ENCODE measurements around the gene CCT2.

CCT2 gene

GRCh38 chr12:69578283-69578682 is 7.0 kb upstream of the CCT2 start:
- Histone ChIP-seq H4K91ac (ENCODE audit: low read length) (no peak overlapping the region), H3K9ac (ENCODE audit: low read length) (no peak overlapping the region), H3K79me1 (replicated peaks; ENCODE audit: low read length, poor library complexity, severe bottlenecking) (peaks cover 6% of the 10 kb centered on the region), H3K18ac (ENCODE audit: low read depth in 1 of 2, low read length in 2 of 2) (no peak overlapping the region), H3K9me3 (ENCODE audit: control insufficient read depth, low read length) (no peaks in the 10 kb centered on the region), H2BK15ac (ENCODE audit: low read depth, poor library complexity, severe bottlenecking) (no peak overlapping the region), H3K27me3 (ENCODE audit: control insufficient read depth in 1 of 2, insufficient read depth in 1 of 2, low read length in 2 of 2) (no peaks in the 10 kb centered on the region), H2BK5ac (ENCODE audit: low read depth, low read length, poor library complexity, severe bottlenecking) (no peak overlapping the region), H2BK120ac (ENCODE audit: low read depth, low read length) (no peak overlapping the region), H2AK5ac (ENCODE audit: low read length, severe bottlenecking) (no peak overlapping the region), H2BK12ac (ENCODE audit: low read length in 2 of 2) (no peak overlapping the region), H3K4me3 (ENCODE audit: insufficient read depth in 1 of 2, low read depth in 1 of 2, low read length in 2 of 2) (no peak overlapping the region), H3K27ac (ENCODE audit: low read length, poor library complexity, severe bottlenecking) (no peak overlapping the region), H3K4me2 (ENCODE audit: low read length, poor library complexity, severe bottlenecking) (no peak overlapping the region), H3K36me3 (ENCODE audit: control insufficient read depth in 1 of 2, insufficient read depth in 2 of 2, low read depth in 1 of 2, low read length in 2 of 2) (peaks cover 7 to 41% of the 10 kb centered on the region in 2 experiments), H4K8ac (ENCODE audit: low read length) (no peak overlapping the region), H3K4ac (ENCODE audit: low read depth in 1 of 2, low read length in 2 of 2) (no peak overlapping the region), H3K4me1 (ENCODE audit: control insufficient read depth, insufficient read depth, low read depth, low read length) (no peaks in the 10 kb centered on the region), H3K14ac (ENCODE audit: low read length in 2 of 2) (no peak overlapping the region), H2AFZ (ENCODE audit: low read depth, low read length) (no peak overlapping the region), H3K23ac (ENCODE audit: low read length in 2 of 2) (no peak overlapping the region)
- no peak for DNase-seq
- WGBS, result 100% methylated on average over 1 of the region's 2 CpGs

DNA sequence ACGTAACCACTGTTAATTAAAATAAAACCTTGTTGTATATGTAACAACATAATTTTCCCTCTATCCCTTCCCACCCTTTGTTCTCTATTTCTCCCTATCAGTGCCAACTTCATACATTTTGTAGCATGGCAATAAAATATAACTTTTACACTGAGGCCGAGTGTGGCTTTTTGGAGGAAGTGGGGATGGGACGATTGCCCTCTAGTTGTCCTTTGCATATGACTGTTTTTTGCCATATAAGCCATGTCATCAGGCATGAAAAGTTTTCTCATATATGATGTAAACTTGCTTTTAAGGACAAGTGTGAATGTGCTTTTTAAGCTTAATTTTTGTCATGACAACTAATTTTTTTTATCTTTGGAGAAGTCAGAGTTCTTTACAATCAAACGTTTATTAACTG is 6.2 kb upstream of the CCT2 start:
- Histone ChIP-seq H3K23ac (ENCODE audit: low read length in 2 of 2) (no peak overlapping the region), H2AK5ac (ENCODE audit: low read length, severe bottlenecking) (no peak overlapping the region), H4K8ac (ENCODE audit: low read length) (no peak overlapping the region), H3K9ac (ENCODE audit: low read length) (no peak overlapping the region), H3K4me3 (ENCODE audit: insufficient read depth in 1 of 2, low read depth in 1 of 2, low read length in 2 of 2) (no peak overlapping the region), H3K14ac (ENCODE audit: low read length in 2 of 2) (no peak overlapping the region), H3K9me3 (ENCODE audit: control insufficient read depth, low read length) (no peaks in the 10 kb centered on the region), H2BK120ac (ENCODE audit: low read depth, low read length) (no peak overlapping the region), H2BK5ac (ENCODE audit: low read depth, low read length, poor library complexity, severe bottlenecking) (no peak overlapping the region), H4K91ac (ENCODE audit: low read length) (no peak overlapping the region), H3K36me3 (ENCODE audit: control insufficient read depth in 1 of 2, insufficient read depth in 2 of 2, low read depth in 1 of 2, low read length in 2 of 2) (peaks cover 5 to 37% of the 10 kb centered on the region in 2 experiments), H2AFZ (ENCODE audit: low read depth, low read length) (no peak overlapping the region), H2BK12ac (ENCODE audit: low read length in 2 of 2) (no peak overlapping the region), H2BK15ac (ENCODE audit: low read depth, poor library complexity, severe bottlenecking) (no peak overlapping the region), H3K4me1 (ENCODE audit: control insufficient read depth, insufficient read depth, low read depth, low read length) (no peaks in the 10 kb centered on the region), H3K18ac (ENCODE audit: low read depth in 1 of 2, low read length in 2 of 2) (no peak overlapping the region), H3K4me2 (ENCODE audit: low read length, poor library complexity, severe bottlenecking) (no peak overlapping the region), H3K27ac (ENCODE audit: low read length, poor library complexity, severe bottlenecking) (no peak overlapping the region), H3K4ac (ENCODE audit: low read depth in 1 of 2, low read length in 2 of 2) (no peak overlapping the region), H3K27me3 (ENCODE audit: control insufficient read depth in 1 of 2, insufficient read depth in 1 of 2, low read length in 2 of 2) (no peaks in the 10 kb centered on the region), H3K79me1 (replicated peaks; ENCODE audit: low read length, poor library complexity, severe bottlenecking) (peaks cover 6% of the 10 kb centered on the region)
- DNase-seq, result no peak
- WGBS, result 93% methylated on average over 2 of the region's 4 CpGs

GRCh38 chr12:69580074-69580473 is 5.2 kb upstream of the CCT2 start:
- H3K4me2 ChIP-seq (ENCODE audit: low read length, poor library complexity, severe bottlenecking), result no peak overlapping the region
- no peak overlapping the region for H3K23ac ChIP-seq (ENCODE audit: low read length in 2 of 2)
- no peak for DNase-seq
- H3K4ac ChIP-seq (ENCODE audit: low read depth in 1 of 2, low read length in 2 of 2), result no peak overlapping the region
- H4K91ac ChIP-seq (ENCODE audit: low read length), result no peak overlapping the region
- peaks cover 4% of the 10 kb centered on the region for H3K79me1 ChIP-seq (replicated peaks; ENCODE audit: low read length, poor library complexity, severe bottlenecking)
- H3K4me3 ChIP-seq (ENCODE audit: insufficient read depth in 1 of 2, low read depth in 1 of 2, low read length in 2 of 2), result no peak overlapping the region
- H3K9ac ChIP-seq (ENCODE audit: low read length), result no peak overlapping the region
- no peak overlapping the region for H2BK5ac ChIP-seq (ENCODE audit: low read depth, low read length, poor library complexity, severe bottlenecking)
- H3K18ac ChIP-seq (ENCODE audit: low read depth in 1 of 2, low read length in 2 of 2), result no peak overlapping the region
- H2BK15ac ChIP-seq (ENCODE audit: low read depth, poor library complexity, severe bottlenecking), result no peak overlapping the region
- no peak overlapping the region for H4K8ac ChIP-seq (ENCODE audit: low read length)
- no peak overlapping the region for H2BK120ac ChIP-seq (ENCODE audit: low read depth, low read length)
- H3K14ac ChIP-seq (ENCODE audit: low read length in 2 of 2), result no peak overlapping the region
- peaks cover 2 to 27% of the 10 kb centered on the region in 2 experiments for H3K36me3 ChIP-seq (ENCODE audit: control insufficient read depth in 1 of 2, insufficient read depth in 2 of 2, low read depth in 1 of 2, low read length in 2 of 2)
- no peak overlapping the region for H3K27ac ChIP-seq (ENCODE audit: low read length, poor library complexity, severe bottlenecking)
- H3K9me3 ChIP-seq (ENCODE audit: control insufficient read depth, low read length), result no peaks in the 10 kb centered on the region
- no peaks in the 10 kb centered on the region for H3K4me1 ChIP-seq (ENCODE audit: control insufficient read depth, insufficient read depth, low read depth, low read length)
- no peak overlapping the region for H2AK5ac ChIP-seq (ENCODE audit: low read length, severe bottlenecking)
- no peak overlapping the region for H2AFZ ChIP-seq (ENCODE audit: low read depth, low read length)
- no peaks in the 10 kb centered on the region for H3K27me3 ChIP-seq (ENCODE audit: control insufficient read depth in 1 of 2, insufficient read depth in 1 of 2, low read length in 2 of 2)
- no peak overlapping the region for H2BK12ac ChIP-seq (ENCODE audit: low read length in 2 of 2)
- WGBS, result 93% methylated on average over 1 of the region's 1 CpG

GRCh38 chr12:69583203-69583602 is 2.1 kb upstream of the CCT2 start:
- no peak overlapping the region for H3K4ac ChIP-seq (ENCODE audit: low read depth in 1 of 2, low read length in 2 of 2)
- H3K18ac ChIP-seq (ENCODE audit: low read depth in 1 of 2, low read length in 2 of 2), result no peak overlapping the region
- H3K14ac ChIP-seq (ENCODE audit: low read length in 2 of 2), result no peak overlapping the region
- peaks cover 0 to 19% of the 10 kb centered on the region in 2 experiments for H3K36me3 ChIP-seq (ENCODE audit: control insufficient read depth in 1 of 2, insufficient read depth in 2 of 2, low read depth in 1 of 2, low read length in 2 of 2)
- H2AFZ ChIP-seq (ENCODE audit: low read depth, low read length), result no peak overlapping the region
- H2BK120ac ChIP-seq (ENCODE audit: low read depth, low read length), result no peak overlapping the region
- no peak overlapping the region for H3K4me2 ChIP-seq (ENCODE audit: low read length, poor library complexity, severe bottlenecking)
- no peak overlapping the region for H3K4me3 ChIP-seq (ENCODE audit: insufficient read depth in 1 of 2, low read depth in 1 of 2, low read length in 2 of 2)
- peaks cover 2% of the 10 kb centered on the region for H3K79me1 ChIP-seq (replicated peaks; ENCODE audit: low read length, poor library complexity, severe bottlenecking)
- H2BK12ac ChIP-seq (ENCODE audit: low read length in 2 of 2), result no peak overlapping the region
- H2BK5ac ChIP-seq (ENCODE audit: low read depth, low read length, poor library complexity, severe bottlenecking), result no peak overlapping the region
- no peak overlapping the region for H3K27ac ChIP-seq (ENCODE audit: low read length, poor library complexity, severe bottlenecking)
- H2AK5ac ChIP-seq (ENCODE audit: low read length, severe bottlenecking), result no peak overlapping the region
- no peak for DNase-seq
- H3K27me3 ChIP-seq (ENCODE audit: control insufficient read depth in 1 of 2, insufficient read depth in 1 of 2, low read length in 2 of 2), result no peaks in the 10 kb centered on the region
- H4K91ac ChIP-seq (ENCODE audit: low read length), result no peak overlapping the region
- no peak overlapping the region for H2BK15ac ChIP-seq (ENCODE audit: low read depth, poor library complexity, severe bottlenecking)
- H3K9ac ChIP-seq (ENCODE audit: low read length), result no peak overlapping the region
- H3K23ac ChIP-seq (ENCODE audit: low read length in 2 of 2), result no peak overlapping the region
- H3K9me3 ChIP-seq (ENCODE audit: control insufficient read depth, low read length), result no peaks in the 10 kb centered on the region
- H4K8ac ChIP-seq (ENCODE audit: low read length), result no peak overlapping the region
- H3K4me1 ChIP-seq (ENCODE audit: control insufficient read depth, insufficient read depth, low read depth, low read length), result no peaks in the 10 kb centered on the region
